ENCODE data around the gene NHLRC2.

The NHLRC2 gene

DNA sequence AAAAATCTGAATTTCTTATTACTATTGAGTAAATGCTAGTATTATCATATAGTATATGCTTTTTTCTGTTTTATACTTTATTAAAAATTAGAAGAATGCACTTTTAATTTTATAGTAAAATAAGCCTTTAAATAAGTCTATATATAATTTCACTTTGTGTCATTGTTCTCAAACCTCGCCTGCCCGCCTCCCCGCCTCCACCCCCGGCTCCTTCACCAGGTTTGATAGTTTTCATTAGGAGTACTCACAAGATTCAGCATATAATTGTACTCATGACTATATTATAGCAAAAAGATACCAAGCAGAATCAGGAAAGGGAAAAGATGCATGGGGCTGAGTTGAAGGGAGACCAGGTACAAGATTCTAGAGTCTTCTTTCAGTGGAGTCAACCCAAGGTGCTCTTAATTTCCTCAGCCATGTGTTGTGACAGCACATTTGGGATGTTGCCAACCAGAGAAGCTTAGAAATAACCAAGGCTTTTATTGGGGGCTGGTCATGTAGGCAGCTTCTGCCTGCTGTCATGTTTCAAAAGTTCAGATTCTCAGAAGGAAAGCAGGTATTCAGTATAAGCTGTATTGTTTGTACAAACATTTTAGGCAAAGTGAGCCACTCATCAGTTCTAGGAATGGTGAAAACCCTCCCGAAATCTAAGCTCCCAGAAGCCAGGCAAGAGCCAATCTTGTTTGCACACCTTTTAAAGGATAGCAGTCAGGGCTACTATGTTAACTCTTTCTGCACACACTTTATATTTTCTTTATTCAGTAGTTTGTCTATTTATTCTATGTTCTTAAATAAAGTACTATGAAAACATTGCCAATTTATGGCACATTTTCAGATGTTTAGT is 12.3 kb downstream of the NHLRC2 start:
- H3K36me3 ChIP-seq (ENCODE audit: control insufficient read depth, insufficient read depth, low read length) = no peaks in the 10 kb centered on the region
- H3K18ac ChIP-seq (ENCODE audit: low read length) = no peak overlapping the region
- H3K4me1 ChIP-seq (ENCODE audit: control insufficient read depth, low read depth, low read length) = no peaks in the 10 kb centered on the region
- no peaks in the 10 kb centered on the region for H3K27me3 ChIP-seq (ENCODE audit: insufficient read depth, low read length, poor library complexity)
- no peak for DNase-seq
- no peak overlapping the region for H3K9ac ChIP-seq (ENCODE audit: low read length)
- H2BK120ac ChIP-seq (ENCODE audit: low read depth, low read length) = no peak overlapping the region
- no peak overlapping the region for H3K4ac ChIP-seq (ENCODE audit: low read depth, low read length)
- no peak overlapping the region for H3K4me2 ChIP-seq (ENCODE audit: low read length)
- no peak overlapping the region for H3K4me3 ChIP-seq (ENCODE audit: low read length)
- H2BK15ac ChIP-seq (replicated peaks; ENCODE audit: low read depth) = no peak overlapping the region
- no peak overlapping the region for H2BK5ac ChIP-seq (ENCODE audit: low read length)
- no CpG with 5 or more reads among the region's 5 CpGs for WGBS (ENCODE audit: extremely low coverage, insufficient coverage, low lambda C conversion rate)
- no peak overlapping the region for H3K23ac ChIP-seq (ENCODE audit: low read length)
- H2AK5ac ChIP-seq (ENCODE audit: low read length) = no peak overlapping the region
- no peak overlapping the region for H4K8ac ChIP-seq (ENCODE audit: low read depth, low read length)
- no peak overlapping the region for H3K27ac ChIP-seq (ENCODE audit: low read depth, low read length)
- H3K56ac ChIP-seq (ENCODE audit: low read length) = no peak overlapping the region
- H3K79me1 ChIP-seq (ENCODE audit: low read length) = peaks cover 3% of the 10 kb centered on the region
- no peak overlapping the region for H4K5ac ChIP-seq (ENCODE audit: low read length)
- H3K79me2 ChIP-seq (ENCODE audit: control insufficient read depth, insufficient read depth, low read length) = peaks cover 4% of the 10 kb centered on the region

DNA sequence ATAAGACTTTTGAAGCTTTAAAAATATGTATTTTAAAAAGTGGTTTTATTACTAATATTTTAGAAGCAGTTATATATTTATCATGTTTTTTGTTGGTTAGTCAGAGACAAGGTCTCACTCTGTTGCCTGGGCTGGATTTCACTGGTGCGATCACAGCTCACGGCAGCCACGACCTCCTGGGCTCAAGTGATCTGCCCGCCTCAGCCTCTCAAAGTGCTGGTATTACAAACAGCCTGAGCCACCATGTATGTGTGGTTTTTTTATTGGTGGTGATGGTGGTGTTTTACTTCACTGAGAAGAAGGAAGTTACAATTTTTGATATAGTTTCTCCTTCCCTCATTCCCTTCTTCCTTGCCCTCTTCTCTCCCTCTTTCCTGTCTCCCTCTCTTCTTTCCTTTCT is 13.4 kb downstream of the NHLRC2 start:
- no peaks in the 10 kb centered on the region for H3K36me3 ChIP-seq (ENCODE audit: control insufficient read depth, insufficient read depth, low read length)
- H3K79me2 ChIP-seq (ENCODE audit: control insufficient read depth, insufficient read depth, low read length) = peaks cover 4% of the 10 kb centered on the region
- no peak overlapping the region for H3K9ac ChIP-seq (ENCODE audit: low read length)
- H3K27me3 ChIP-seq (ENCODE audit: insufficient read depth, low read length, poor library complexity) = no peaks in the 10 kb centered on the region
- H2BK120ac ChIP-seq (ENCODE audit: low read depth, low read length) = no peak overlapping the region
- H3K27ac ChIP-seq (ENCODE audit: low read depth, low read length) = no peak overlapping the region
- H3K4me2 ChIP-seq (ENCODE audit: low read length) = no peak overlapping the region
- H4K8ac ChIP-seq (ENCODE audit: low read depth, low read length) = no peak overlapping the region
- H3K79me1 ChIP-seq (ENCODE audit: low read length) = peaks cover 3% of the 10 kb centered on the region
- WGBS (ENCODE audit: extremely low coverage, insufficient coverage, low lambda C conversion rate) = no CpG with 5 or more reads among the region's 4 CpGs
- no peaks in the 10 kb centered on the region for H3K4me1 ChIP-seq (ENCODE audit: control insufficient read depth, low read depth, low read length)
- H4K5ac ChIP-seq (ENCODE audit: low read length) = no peak overlapping the region
- DNase-seq = no peak
- H3K4ac ChIP-seq (ENCODE audit: low read depth, low read length) = no peak overlapping the region
- no peak overlapping the region for H2AK5ac ChIP-seq (ENCODE audit: low read length)
- H3K18ac ChIP-seq (ENCODE audit: low read length) = no peak overlapping the region
- H2BK5ac ChIP-seq (ENCODE audit: low read length) = no peak overlapping the region
- H3K23ac ChIP-seq (ENCODE audit: low read length) = no peak overlapping the region
- H2BK15ac ChIP-seq (replicated peaks; ENCODE audit: low read depth) = no peak overlapping the region
- H3K4me3 ChIP-seq (ENCODE audit: low read length) = no peak overlapping the region
- no peak overlapping the region for H3K56ac ChIP-seq (ENCODE audit: low read length)

DNA sequence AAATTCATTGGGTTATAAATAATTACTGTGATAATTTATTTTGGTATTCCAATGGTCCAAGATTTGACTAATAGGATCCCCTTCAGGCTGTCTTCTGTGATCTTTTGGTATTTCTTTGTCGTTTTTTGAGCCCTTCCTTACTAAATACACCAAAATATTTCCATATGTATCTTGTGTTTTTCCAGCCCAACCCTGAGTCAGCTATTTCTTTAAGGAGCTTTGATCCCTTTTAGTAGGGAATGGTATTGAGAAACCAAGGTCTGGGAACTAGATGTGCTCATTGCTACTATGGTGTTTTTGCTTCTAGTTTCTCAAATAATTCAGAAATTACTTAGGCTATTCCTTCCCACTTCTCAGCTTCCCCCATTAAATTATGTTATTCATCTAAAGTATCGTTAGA is 15.3 kb downstream of the NHLRC2 start:
- Histone ChIP-seq H3K18ac (ENCODE audit: low read length) (no peak overlapping the region), H3K4ac (ENCODE audit: low read depth, low read length) (no peak overlapping the region), H3K9ac (ENCODE audit: low read length) (no peak overlapping the region), H3K4me1 (ENCODE audit: control insufficient read depth, low read depth, low read length) (no peaks in the 10 kb centered on the region), H3K36me3 (ENCODE audit: control insufficient read depth, insufficient read depth, low read length) (no peaks in the 10 kb centered on the region), H3K27me3 (ENCODE audit: insufficient read depth, low read length, poor library complexity) (no peaks in the 10 kb centered on the region), H4K8ac (ENCODE audit: low read depth, low read length) (no peak overlapping the region), H2BK15ac (replicated peaks; ENCODE audit: low read depth) (no peak overlapping the region), H3K27ac (ENCODE audit: low read depth, low read length) (no peak overlapping the region), H2BK120ac (ENCODE audit: low read depth, low read length) (no peak overlapping the region), H3K4me2 (ENCODE audit: low read length) (no peak overlapping the region), H3K79me1 (ENCODE audit: low read length) (peaks cover 8% of the 10 kb centered on the region), H4K5ac (ENCODE audit: low read length) (no peak overlapping the region), H3K23ac (ENCODE audit: low read length) (no peak overlapping the region), H2BK5ac (ENCODE audit: low read length) (no peak overlapping the region), H3K79me2 (ENCODE audit: control insufficient read depth, insufficient read depth, low read length) (peaks cover 6% of the 10 kb centered on the region), H2AK5ac (ENCODE audit: low read length) (no peak overlapping the region), H3K4me3 (ENCODE audit: low read length) (no peak overlapping the region), H3K56ac (ENCODE audit: low read length) (no peak overlapping the region)
- no CpG with 5 or more reads among the region's 2 CpGs for WGBS (ENCODE audit: extremely low coverage, insufficient coverage, low lambda C conversion rate)
- DNase-seq = no peak

DNA sequence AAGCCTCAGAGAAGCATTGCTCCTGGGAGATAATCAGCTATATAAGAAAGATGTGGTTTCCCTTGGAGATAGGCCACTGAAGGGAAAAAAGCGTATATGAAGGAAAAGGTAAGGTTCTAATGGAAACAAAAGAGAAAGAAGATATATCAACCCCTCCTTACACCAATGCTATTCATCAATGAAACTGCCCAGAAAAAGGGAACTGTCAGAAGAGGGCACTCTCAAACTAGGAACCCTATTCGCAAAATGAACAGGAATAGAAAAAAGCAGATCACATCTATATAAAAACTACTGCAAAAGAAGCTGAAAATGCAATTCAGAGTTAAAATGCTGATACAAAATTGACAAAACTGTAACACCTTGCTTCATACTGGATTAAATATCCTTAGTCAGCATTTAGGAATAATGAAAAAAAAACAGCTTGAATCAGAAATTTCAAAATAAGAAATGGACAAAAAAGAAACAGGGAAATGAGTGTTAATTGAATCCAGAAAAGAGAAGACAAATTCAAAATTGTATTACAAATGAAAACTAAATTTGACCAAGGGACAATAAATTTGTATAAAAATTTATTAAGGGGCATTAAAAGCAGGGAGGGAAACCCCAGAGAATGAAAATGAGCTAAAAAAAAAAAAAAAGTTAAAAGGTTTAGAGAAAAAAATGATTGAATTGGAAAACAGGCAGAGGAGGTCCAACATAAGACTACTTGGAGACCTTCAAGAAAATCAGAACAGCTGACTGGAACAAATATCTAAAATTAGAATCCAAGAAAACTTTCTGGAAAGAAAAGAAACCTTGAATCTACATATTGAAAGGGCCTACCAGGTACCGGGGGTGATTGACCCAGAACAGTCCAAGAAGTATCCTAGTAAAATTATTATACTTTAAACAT is 17.9 kb downstream of the NHLRC2 start:
- H4K8ac ChIP-seq (ENCODE audit: low read depth, low read length) = no peak overlapping the region
- H2AK5ac ChIP-seq (ENCODE audit: low read length) = no peak overlapping the region
- no peak overlapping the region for H2BK5ac ChIP-seq (ENCODE audit: low read length)
- H3K27me3 ChIP-seq (ENCODE audit: insufficient read depth, low read length, poor library complexity) = no peaks in the 10 kb centered on the region
- no peak for DNase-seq
- no peak overlapping the region for H2BK15ac ChIP-seq (replicated peaks; ENCODE audit: low read depth)
- H3K4ac ChIP-seq (ENCODE audit: low read depth, low read length) = no peak overlapping the region
- no peak overlapping the region for H3K4me2 ChIP-seq (ENCODE audit: low read length)
- H3K56ac ChIP-seq (ENCODE audit: low read length) = no peak overlapping the region
- H3K18ac ChIP-seq (ENCODE audit: low read length) = no peak overlapping the region
- H4K5ac ChIP-seq (ENCODE audit: low read length) = no peak overlapping the region
- no peak overlapping the region for H2BK120ac ChIP-seq (ENCODE audit: low read depth, low read length)
- no peak overlapping the region for H3K23ac ChIP-seq (ENCODE audit: low read length)
- no peaks in the 10 kb centered on the region for H3K4me1 ChIP-seq (ENCODE audit: control insufficient read depth, low read depth, low read length)
- no peaks in the 10 kb centered on the region for H3K36me3 ChIP-seq (ENCODE audit: control insufficient read depth, insufficient read depth, low read length)
- H3K79me1 ChIP-seq (ENCODE audit: low read length) = peaks cover 7% of the 10 kb centered on the region
- H3K9ac ChIP-seq (ENCODE audit: low read length) = no peak overlapping the region
- no peak overlapping the region for H3K4me3 ChIP-seq (ENCODE audit: low read length)
- H3K79me2 ChIP-seq (ENCODE audit: control insufficient read depth, insufficient read depth, low read length) = peaks cover 6% of the 10 kb centered on the region
- H3K27ac ChIP-seq (ENCODE audit: low read depth, low read length) = no peak overlapping the region
- no CpG with 5 or more reads among the region's 3 CpGs for WGBS (ENCODE audit: extremely low coverage, insufficient coverage, low lambda C conversion rate)

DNA sequence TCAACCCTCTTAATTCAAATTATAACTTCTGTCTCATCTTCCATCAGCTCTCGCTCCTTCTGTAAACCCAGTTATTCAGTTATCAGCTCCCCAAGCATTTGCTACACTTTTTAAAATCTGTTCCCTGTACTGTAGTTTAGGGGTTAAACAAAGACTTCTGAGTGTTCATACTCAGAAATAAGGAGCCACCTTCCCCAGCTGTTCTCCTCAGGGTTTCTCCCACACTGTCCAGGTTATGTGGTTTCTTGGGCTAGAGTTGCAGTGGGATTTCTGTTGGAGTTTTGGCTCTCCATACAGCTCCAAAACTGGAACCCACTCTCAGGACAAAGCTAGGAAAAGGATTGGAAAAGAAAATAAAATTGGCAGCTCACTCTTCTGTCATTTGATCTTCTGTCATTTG is 20.8 kb downstream of the NHLRC2 start:
- no peak overlapping the region for H3K23ac ChIP-seq (ENCODE audit: low read length)
- no peak overlapping the region for H2BK15ac ChIP-seq (replicated peaks; ENCODE audit: low read depth)
- H3K9ac ChIP-seq (ENCODE audit: low read length) = no peak overlapping the region
- no peak overlapping the region for H3K4ac ChIP-seq (ENCODE audit: low read depth, low read length)
- DNase-seq = no peak
- no peak overlapping the region for H4K5ac ChIP-seq (ENCODE audit: low read length)
- no CpG with 5 or more reads among the region's 1 CpG for WGBS (ENCODE audit: extremely low coverage, insufficient coverage, low lambda C conversion rate)
- no peaks in the 10 kb centered on the region for H3K36me3 ChIP-seq (ENCODE audit: control insufficient read depth, insufficient read depth, low read length)
- no peak overlapping the region for H3K56ac ChIP-seq (ENCODE audit: low read length)
- H4K8ac ChIP-seq (ENCODE audit: low read depth, low read length) = no peak overlapping the region
- H3K79me2 ChIP-seq (ENCODE audit: control insufficient read depth, insufficient read depth, low read length) = peaks cover 2% of the 10 kb centered on the region
- no peaks in the 10 kb centered on the region for H3K27me3 ChIP-seq (ENCODE audit: insufficient read depth, low read length, poor library complexity)
- no peak overlapping the region for H2BK5ac ChIP-seq (ENCODE audit: low read length)
- H3K4me1 ChIP-seq (ENCODE audit: control insufficient read depth, low read depth, low read length) = no peaks in the 10 kb centered on the region
- no peak overlapping the region for H2AK5ac ChIP-seq (ENCODE audit: low read length)
- H3K4me2 ChIP-seq (ENCODE audit: low read length) = no peak overlapping the region
- no peak overlapping the region for H2BK120ac ChIP-seq (ENCODE audit: low read depth, low read length)
- H3K18ac ChIP-seq (ENCODE audit: low read length) = no peak overlapping the region
- H3K79me1 ChIP-seq (ENCODE audit: low read length) = peaks cover 6% of the 10 kb centered on the region
- no peak overlapping the region for H3K4me3 ChIP-seq (ENCODE audit: low read length)
- H3K27ac ChIP-seq (ENCODE audit: low read depth, low read length) = no peak overlapping the region
